A673 (cell line): Measurements from ENCODE around the gene PHTF2. TPM values are rescaled to one million over a fixed set of nuclear protein-coding genes. Genes with fewer than 3 reads are reported as not detected.
A peak's percentile ranks its signal among the peaks of the same experiment; 100 is the strongest.

Experiments
- BruUV-seq: library from RNA; stranded (reverse); fragments of 400-500 nt; replicated peaks from 2 replicates; lab custom pipeline; 2021; lab: Mats Ljungman, UMichigan
- CTCF ChIA-PET: fragments of 300-600 bp; sonication (Branson Sonifier 250); formaldehyde crosslinking; loops from one replicate; lab custom pipeline; 2022; ENCODE audit warnings: antibody characterized with exemption; lab: Charles Lee
- POLR2A ChIA-PET: fragments of 300-600 bp; sonication (Branson Sonifier 250); formaldehyde crosslinking; loops from one replicate; lab custom pipeline; 2022; ENCODE audit warnings: antibody characterized with exemption; ENCODE audit not compliant: low non-redundant PET; lab: Charles Lee
- DNase-seq: peaks from one replicate; pipeline ENCODE4 v3.0.0-alpha.2; 2015; ENCODE audit warnings: low spot score
- H3K27ac ChIP-seq: fragments of 200-600 bp; sonication (generic); 2 replicates; pipeline ENCODE4 v1.5.1; 2016; ENCODE audit warnings: mixed run types, low read depth, mild to moderate bottlenecking, mixed read lengths, antibody characterized with exemption, low read length; ENCODE audit not compliant: poor library complexity, severe bottlenecking
- H3K27me3 ChIP-seq: fragments of 200-600 bp; sonication (generic); replicated peaks from 2 replicates; pipeline ENCODE4 v1.6.1; 2017; ENCODE audit warnings: mixed run types, low read depth, mild to moderate bottlenecking, mixed read lengths, antibody characterized with exemption, low read length; ENCODE audit not compliant: insufficient read depth, poor library complexity
- H3K36me3 ChIP-seq: fragments of 200-600 bp; sonication (generic); 2 replicates; pipeline ENCODE4 v1.6.1; 2016; ENCODE audit warnings: mixed run types, mild to moderate bottlenecking, mixed read lengths, antibody characterized with exemption, low read length; ENCODE audit not compliant: insufficient read depth, poor library complexity, severe bottlenecking
- H3K4me1 ChIP-seq: fragments of 200-600 bp; sonication (generic); 2 replicates; pipeline ENCODE4 v1.6.1; 2017; ENCODE audit warnings: mixed run types, mild to moderate bottlenecking, mixed read lengths, antibody characterized with exemption, low read length; ENCODE audit not compliant: insufficient read depth, poor library complexity, severe bottlenecking
- H3K4me3 ChIP-seq: fragments of 200-600 bp; sonication (generic); 2 replicates; pipeline ENCODE4 v1.5.1; 2016; ENCODE audit warnings: low read depth, mixed run types, mild to moderate bottlenecking, mixed read lengths, low read length; ENCODE audit not compliant: poor library complexity, severe bottlenecking
- H3K9me3 ChIP-seq: fragments of 200-600 bp; sonication (generic); 2 replicates; pipeline ENCODE4 v1.6.1; 2016; ENCODE audit warnings: mixed run types, low read depth, mild to moderate bottlenecking, mixed read lengths, antibody characterized with exemption, low read length; ENCODE audit not compliant: poor library complexity, severe bottlenecking
- CTCF ChIP-seq: fragments of 300-800, 200-600 bp; sonication (generic); conservative IDR thresholded peaks from 2 replicates; pipeline ENCODE4 v1.5.1; 2017; ENCODE audit warnings: low read depth, mild to moderate bottlenecking, antibody characterized with exemption, low read length, moderate library complexity, mixed read lengths
- EZH2 ChIP-seq: fragments of 200-600 bp; sonication (generic); IDR thresholded peaks from 2 replicates; pipeline ENCODE4 v1.6.1; 2017; ENCODE audit warnings: borderline replicate concordance, low read depth, mild to moderate bottlenecking, mixed read lengths, antibody characterized with exemption, low read length; ENCODE audit not compliant: poor library complexity, severe bottlenecking
- intact Hi-C: fragments of 100-400 bp; cut with micrococcal nuclease; formaldehyde crosslinking; loops from one replicate; pipeline ENCODE4 v1.10.0; 2022; ENCODE audit not compliant: unreplicated experiment
- total RNA-seq: library from RNA; stranded (reverse); gene quantifications from 2 replicates; pipeline ENCODE4 v1.2.3, GENCODE V29; 2021

PHTF2 gene
- total RNA-seq, 1 experiment from 2014 or later, result 36.6 TPM

- Histone ChIP-seq H3K27ac (no peak overlapping the region), H3K36me3 (no peaks in the 10 kb centered on the region), H3K27me3 (no peaks in the 10 kb centered on the region), H3K4me1 (peaks cover 18% of the 10 kb centered on the region), H3K9me3 (no peaks in the 10 kb centered on the region), H3K4me3 (no peak overlapping the region)
- ChIA-PET CTCF (no interaction called here), POLR2A (no interaction called here)
- DNase-seq, result peak; percentile 50
- no peak for TF ChIP-seq EZH2
- TF ChIP-seq CTCF, result no peak
- BruUV-seq, result no TSS peak
- intact Hi-C loops, result no loop called here
Observed at GRCh38 chr7:77888998-77889397, 90.4 kb downstream of the PHTF2 start.

- BruUV-seq, result no TSS peak
- H3K4me1 ChIP-seq, result peaks cover 38% of the 10 kb centered on the region
Observed at GRCh38 chr7:77893813-77894212, 95.2 kb downstream of the PHTF2 start.

GRCh38 chr7:77894574-77895091, 96.1 kb downstream of the PHTF2 start:
- Histone ChIP-seq H3K27me3 (no peaks in the 10 kb centered on the region), H3K27ac (no peak overlapping the region), H3K4me1 (peaks cover 37% of the 10 kb centered on the region), H3K9me3 (no peaks in the 10 kb centered on the region), H3K4me3 (no peak overlapping the region), H3K36me3 (no peaks in the 10 kb centered on the region)
- intact Hi-C loops, result no loop called here
- peak; percentile 97 for DNase-seq
- ChIA-PET CTCF (no interaction called here), POLR2A (no interaction called here)
- TSS peak; percentile 26 for BruUV-seq
- TF ChIP-seq EZH2, result no peak
- TF ChIP-seq CTCF, result no peak

More at GRCh38 chr7:77893813-77894212, 95.2 kb downstream of the PHTF2 start:
- intact Hi-C loops, result no loop called here
- Histone ChIP-seq H3K36me3 (no peaks in the 10 kb centered on the region), H3K27ac (no peak overlapping the region), H3K27me3 (no peaks in the 10 kb centered on the region), H3K4me3 (no peak overlapping the region), H3K9me3 (no peaks in the 10 kb centered on the region)
- ChIA-PET POLR2A (no interaction called here), CTCF (no interaction called here)
- TF ChIP-seq EZH2, result no peak
- TF ChIP-seq CTCF, result no peak
- peak; percentile 45 for DNase-seq
